ENCODE measurements around the gene SLC46A2. TPM values are rescaled to one million over a fixed set of nuclear protein-coding genes. Genes with fewer than 3 reads are reported as not detected.
A peak's percentile ranks its signal among the peaks of the same experiment; 100 is the strongest.

SLC46A2 gene
- total RNA-seq (2021) (not detected in 2 replicates), Bru-seq, nascent RNA (percentile 7 among the genes with signal in this experiment), BruChase-seq, experiment 1, labeled RNA remaining after a 2-hour chase (not detected), BruChase-seq, experiment 2, labeled RNA remaining after a 6-hour chase (not detected)
- long read RNA-seq = 0 reads

DNA sequence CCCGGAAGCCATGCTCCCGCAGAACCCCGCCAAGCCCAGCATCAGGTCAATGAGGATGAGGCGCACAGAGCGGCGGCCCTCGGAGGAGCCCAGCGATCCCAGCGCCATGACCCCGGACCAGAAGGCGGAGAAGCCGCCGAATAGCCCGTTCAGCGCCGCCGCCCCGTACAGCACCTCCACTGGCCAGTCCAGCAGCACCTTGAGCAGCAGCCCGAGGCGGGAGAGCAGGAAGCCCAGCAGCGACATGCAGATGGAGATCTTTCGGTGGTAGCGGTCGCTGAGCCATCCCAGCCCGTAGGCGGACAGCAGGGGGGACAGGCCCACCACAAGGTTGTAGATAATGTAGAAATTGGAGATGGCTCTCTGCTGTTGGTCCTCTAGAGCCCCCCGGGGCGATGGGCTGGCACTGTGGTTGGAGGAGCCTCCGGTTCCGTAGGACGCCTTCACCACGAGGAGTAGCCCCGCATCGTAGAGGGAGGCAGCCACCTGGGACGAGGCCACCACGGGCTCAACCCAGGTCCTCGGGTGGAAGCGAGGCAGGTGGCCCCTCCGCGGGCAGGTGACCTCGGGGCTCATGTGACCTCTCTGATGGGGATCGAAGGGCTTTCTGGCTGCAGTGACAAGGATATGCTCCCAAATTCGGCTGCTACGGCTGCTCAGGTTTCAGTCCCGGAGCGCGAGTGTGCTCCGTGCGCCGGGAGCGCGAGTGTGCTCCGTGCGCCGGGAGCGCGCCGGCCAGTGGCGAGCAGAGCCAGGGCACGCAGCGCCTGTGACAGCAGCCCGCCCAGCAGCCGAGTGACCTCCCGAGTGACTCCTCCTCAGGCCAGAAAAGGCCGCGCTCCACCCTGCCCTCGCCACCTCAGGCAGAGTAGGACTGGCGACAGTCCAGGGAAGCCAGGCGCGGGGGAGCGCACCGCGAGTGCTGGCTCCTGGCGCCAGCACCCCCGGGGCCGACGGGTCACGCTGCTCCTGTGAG, at the start of gene SLC46A2:
TSS of gene SLC46A2 (minus strand) at position 771 of the 976 bp plus-strand sequence. CDS start at position 576, 195 bp downstream.
- DNase-seq (ENCODE audit: low spot score) = peak; percentile 5
- POLR2A ChIA-PET (ENCODE audit: low non-redundant PET) = no interaction called here
- TF ChIP-seq EZH2 (IDR thresholded peaks at IDR 0.05; ENCODE audit: borderline replicate concordance, low read depth, low read length, poor library complexity, severe bottlenecking) = no peak
- TF ChIP-seq, protein P1, sequence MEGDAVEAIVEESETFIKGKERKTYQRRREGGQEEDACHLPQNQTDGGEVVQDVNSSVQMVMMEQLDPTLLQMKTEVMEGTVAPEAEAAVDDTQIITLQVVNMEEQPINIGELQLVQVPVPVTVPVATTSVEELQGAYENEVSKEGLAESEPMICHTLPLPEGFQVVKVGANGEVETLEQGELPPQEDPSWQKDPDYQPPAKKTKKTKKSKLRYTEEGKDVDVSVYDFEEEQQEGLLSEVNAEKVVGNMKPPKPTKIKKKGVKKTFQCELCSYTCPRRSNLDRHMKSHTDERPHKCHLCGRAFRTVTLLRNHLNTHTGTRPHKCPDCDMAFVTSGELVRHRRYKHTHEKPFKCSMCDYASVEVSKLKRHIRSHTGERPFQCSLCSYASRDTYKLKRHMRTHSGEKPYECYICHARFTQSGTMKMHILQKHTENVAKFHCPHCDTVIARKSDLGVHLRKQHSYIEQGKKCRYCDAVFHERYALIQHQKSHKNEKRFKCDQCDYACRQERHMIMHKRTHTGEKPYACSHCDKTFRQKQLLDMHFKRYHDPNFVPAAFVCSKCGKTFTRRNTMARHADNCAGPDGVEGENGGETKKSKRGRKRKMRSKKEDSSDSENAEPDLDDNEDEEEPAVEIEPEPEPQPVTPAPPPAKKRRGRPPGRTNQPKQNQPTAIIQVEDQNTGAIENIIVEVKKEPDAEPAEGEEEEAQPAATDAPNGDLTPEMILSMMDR (conservative IDR thresholded peaks at IDR 0.05; ENCODE audit: low read depth, low read length) = no peak
- H3K4me1 ChIP-seq (ENCODE audit: insufficient read depth, low read length, poor library complexity, severe bottlenecking) = no peaks in the 10 kb centered on the region
- no peaks in the 10 kb centered on the region for H3K36me3 ChIP-seq (ENCODE audit: insufficient read depth, low read length, poor library complexity, severe bottlenecking)
- H3K27me3 ChIP-seq (replicated peaks; ENCODE audit: insufficient read depth, low read depth, low read length, poor library complexity) = peaks cover 25% of the 10 kb centered on the region
- no peak within 1 kb of the TSS for H3K4me3 ChIP-seq (ENCODE audit: low read depth, low read length, poor library complexity, severe bottlenecking)
- H3K9me3 ChIP-seq (ENCODE audit: low read depth, low read length, poor library complexity, severe bottlenecking) = no peaks in the 10 kb centered on the region
- CTCF ChIA-PET = no interaction called here
- intact Hi-C loops (cut with micrococcal nuclease; ENCODE audit: unreplicated experiment) = no loop called here
- no peak within 1 kb of the TSS for H3K27ac ChIP-seq (ENCODE audit: low read depth, low read length, poor library complexity, severe bottlenecking)
- BruUV-seq (replicated peaks) = no TSS peak

- H3K9me3 ChIP-seq (ENCODE audit: low read depth, low read length, poor library complexity, severe bottlenecking) = no peaks in the 10 kb centered on the region
- no TSS peak for BruUV-seq (replicated peaks)
- ChIA-PET CTCF (no interaction called here), POLR2A (ENCODE audit: low non-redundant PET) (no interaction called here)
- intact Hi-C loops (cut with micrococcal nuclease; ENCODE audit: unreplicated experiment) = no loop called here
- TF ChIP-seq, protein P1 (conservative IDR thresholded peaks at IDR 0.05; ENCODE audit: low read depth, low read length) = no peak
- no peak for TF ChIP-seq EZH2 (IDR thresholded peaks at IDR 0.05; ENCODE audit: borderline replicate concordance, low read depth, low read length, poor library complexity, severe bottlenecking)
- no peak for DNase-seq (ENCODE audit: low spot score)
- no peak overlapping the region for H3K27ac ChIP-seq (ENCODE audit: low read depth, low read length, poor library complexity, severe bottlenecking)
- no peaks in the 10 kb centered on the region for H3K36me3 ChIP-seq (ENCODE audit: insufficient read depth, low read length, poor library complexity, severe bottlenecking)
- peaks cover 32% of the 10 kb centered on the region for H3K27me3 ChIP-seq (replicated peaks; ENCODE audit: insufficient read depth, low read depth, low read length, poor library complexity)
- H3K4me3 ChIP-seq (ENCODE audit: low read depth, low read length, poor library complexity, severe bottlenecking) = no peak overlapping the region
- no peaks in the 10 kb centered on the region for H3K4me1 ChIP-seq (ENCODE audit: insufficient read depth, low read length, poor library complexity, severe bottlenecking)
Observed at GRCh38 chr9:112939418-112939817, 48.7 kb upstream of the SLC46A2 start.

GRCh38 chr9:112933696-112934095, 43.0 kb upstream of the SLC46A2 start:
- Histone ChIP-seq H3K27ac (ENCODE audit: low read depth, low read length, poor library complexity, severe bottlenecking) (no peak overlapping the region), H3K9me3 (ENCODE audit: low read depth, low read length, poor library complexity, severe bottlenecking) (no peaks in the 10 kb centered on the region), H3K4me3 (ENCODE audit: low read depth, low read length, poor library complexity, severe bottlenecking) (no peak overlapping the region), H3K4me1 (ENCODE audit: insufficient read depth, low read length, poor library complexity, severe bottlenecking) (no peaks in the 10 kb centered on the region), H3K27me3 (replicated peaks; ENCODE audit: insufficient read depth, low read depth, low read length, poor library complexity) (peaks cover 52% of the 10 kb centered on the region), H3K36me3 (ENCODE audit: insufficient read depth, low read length, poor library complexity, severe bottlenecking) (no peaks in the 10 kb centered on the region)
- intact Hi-C loops (cut with micrococcal nuclease; ENCODE audit: unreplicated experiment) = no loop called here
- no peak for DNase-seq (ENCODE audit: low spot score)
- no peak for TF ChIP-seq EZH2 (IDR thresholded peaks at IDR 0.05; ENCODE audit: borderline replicate concordance, low read depth, low read length, poor library complexity, severe bottlenecking)
- TF ChIP-seq, protein P1 (conservative IDR thresholded peaks at IDR 0.05; ENCODE audit: low read depth, low read length) = no peak
- BruUV-seq (replicated peaks) = no TSS peak
- POLR2A ChIA-PET (ENCODE audit: low non-redundant PET) = no interaction called here
- CTCF ChIA-PET = no interaction called here
